Measurements from ENCODE around the gene MISP.
"Not testable (repeated sequence)": the region's sequence is repeated elsewhere in the genome, so short reads cannot be mapped to it uniquely, and the experiment has no call there.

The MISP gene

DNA sequence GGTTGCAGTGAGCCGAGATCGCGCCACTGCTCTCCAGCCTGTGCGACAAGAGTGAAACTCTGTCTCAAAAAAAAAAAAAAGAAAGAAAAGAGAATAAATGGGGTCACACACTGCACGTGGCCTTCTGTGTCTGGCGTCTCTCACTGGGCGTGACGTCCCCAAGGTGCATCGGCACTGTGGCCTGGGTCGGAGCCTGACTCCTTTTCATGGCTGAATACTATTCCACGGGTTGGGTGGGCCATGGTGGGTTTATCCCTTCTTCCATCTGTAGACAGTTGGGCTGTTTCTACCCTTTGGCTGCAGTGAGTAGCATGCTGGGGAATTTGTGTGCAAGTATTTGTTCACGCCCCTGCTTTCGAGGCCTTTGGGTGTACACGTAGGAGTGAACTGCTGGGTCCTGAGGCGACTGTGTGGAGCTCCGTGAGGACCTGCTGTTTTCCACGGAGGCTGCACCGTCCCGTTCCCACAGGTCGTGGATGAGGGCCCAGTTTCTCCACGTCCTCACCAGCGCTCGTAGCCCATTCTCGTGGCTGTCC is 8.3 kb upstream of the MISP start:
- H3K9ac ChIP-seq (ENCODE audit: low read length): no peak overlapping the region
- H3K27me3 ChIP-seq (ENCODE audit: control insufficient read depth, insufficient read depth, low read length): no peaks in the 10 kb centered on the region
- H3K4me3 ChIP-seq (ENCODE audit: low read length): no peak overlapping the region
- H3K9me3 ChIP-seq (ENCODE audit: control insufficient read depth, low read length): no peaks in the 10 kb centered on the region
- H3K4me1 ChIP-seq (ENCODE audit: control insufficient read depth, insufficient read depth, low read length): peaks cover 42% of the 10 kb centered on the region
- peaks cover 3% of the 10 kb centered on the region for H3K36me3 ChIP-seq (ENCODE audit: control insufficient read depth, insufficient read depth, low read length)

DNA sequence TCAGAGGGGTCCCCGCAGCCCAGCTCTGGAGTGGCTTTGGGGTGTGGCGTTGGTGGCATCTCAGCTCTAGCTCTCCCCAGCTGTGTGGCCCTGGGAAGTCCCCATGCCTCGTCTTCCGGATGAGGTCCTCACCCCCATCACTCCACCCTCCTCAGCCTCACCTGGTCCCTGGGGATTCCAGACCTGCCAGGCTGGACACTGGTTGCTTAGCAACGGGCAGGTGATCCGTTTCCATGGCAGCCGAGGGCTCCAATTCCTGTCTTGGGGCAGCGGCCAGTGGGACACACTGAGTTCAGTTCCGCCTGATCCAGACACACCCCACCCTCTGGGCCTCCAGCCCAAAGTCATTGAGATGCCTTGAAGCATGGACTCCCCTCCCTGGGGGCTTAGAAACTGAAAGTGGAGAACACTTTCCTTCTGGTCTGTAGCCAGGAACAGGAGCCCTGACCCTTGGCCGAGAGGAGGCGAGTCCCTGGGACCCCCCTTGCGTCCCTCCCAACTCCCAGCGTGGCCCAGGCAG is 7.7 kb upstream of the MISP start:
- Histone ChIP-seq H3K27me3 (ENCODE audit: control insufficient read depth, insufficient read depth, low read length) (no peaks in the 10 kb centered on the region), H3K36me3 (ENCODE audit: control insufficient read depth, insufficient read depth, low read length) (peaks cover 3% of the 10 kb centered on the region), H3K4me1 (ENCODE audit: control insufficient read depth, insufficient read depth, low read length) (peaks cover 41% of the 10 kb centered on the region), H3K9me3 (ENCODE audit: control insufficient read depth, low read length) (no peaks in the 10 kb centered on the region), H3K4me3 (ENCODE audit: low read length) (no peak overlapping the region), H3K9ac (ENCODE audit: low read length) (no peak overlapping the region)

GRCh38 chr19:745138-745537 is 5.8 kb upstream of the MISP start:
- not testable (repeated sequence) for H3K4me3 ChIP-seq (ENCODE audit: low read length); H3K27me3 ChIP-seq (ENCODE audit: control insufficient read depth, insufficient read depth, low read length); H3K36me3 ChIP-seq (ENCODE audit: control insufficient read depth, insufficient read depth, low read length); H3K9ac ChIP-seq (ENCODE audit: low read length); H3K9me3 ChIP-seq (ENCODE audit: control insufficient read depth, low read length)
- H3K4me1 ChIP-seq (ENCODE audit: control insufficient read depth, insufficient read depth, low read length): peaks cover 34% of the 10 kb centered on the region

GRCh38 chr19:746208-746819 is 4.6 kb upstream of the MISP start:
- no peaks in the 10 kb centered on the region for H3K36me3 ChIP-seq (ENCODE audit: control insufficient read depth, insufficient read depth, low read length)
- no peaks in the 10 kb centered on the region for H3K9me3 ChIP-seq (ENCODE audit: control insufficient read depth, low read length)
- no peak overlapping the region for H3K4me3 ChIP-seq (ENCODE audit: low read length)
- peaks cover 40% of the 10 kb centered on the region for H3K4me1 ChIP-seq (ENCODE audit: control insufficient read depth, insufficient read depth, low read length)
- H3K27me3 ChIP-seq (ENCODE audit: control insufficient read depth, insufficient read depth, low read length): no peaks in the 10 kb centered on the region
- no peak overlapping the region for H3K9ac ChIP-seq (ENCODE audit: low read length)

GRCh38 chr19:746956-747355 is 4.0 kb upstream of the MISP start:
- H3K9ac ChIP-seq (ENCODE audit: low read length): no peak overlapping the region
- H3K4me1 ChIP-seq (ENCODE audit: control insufficient read depth, insufficient read depth, low read length): peaks cover 42% of the 10 kb centered on the region
- H3K4me3 ChIP-seq (ENCODE audit: low read length): no peak overlapping the region
- no peaks in the 10 kb centered on the region for H3K9me3 ChIP-seq (ENCODE audit: control insufficient read depth, low read length)
- no peaks in the 10 kb centered on the region for H3K36me3 ChIP-seq (ENCODE audit: control insufficient read depth, insufficient read depth, low read length)
- H3K27me3 ChIP-seq (ENCODE audit: control insufficient read depth, insufficient read depth, low read length): no peaks in the 10 kb centered on the region

DNA sequence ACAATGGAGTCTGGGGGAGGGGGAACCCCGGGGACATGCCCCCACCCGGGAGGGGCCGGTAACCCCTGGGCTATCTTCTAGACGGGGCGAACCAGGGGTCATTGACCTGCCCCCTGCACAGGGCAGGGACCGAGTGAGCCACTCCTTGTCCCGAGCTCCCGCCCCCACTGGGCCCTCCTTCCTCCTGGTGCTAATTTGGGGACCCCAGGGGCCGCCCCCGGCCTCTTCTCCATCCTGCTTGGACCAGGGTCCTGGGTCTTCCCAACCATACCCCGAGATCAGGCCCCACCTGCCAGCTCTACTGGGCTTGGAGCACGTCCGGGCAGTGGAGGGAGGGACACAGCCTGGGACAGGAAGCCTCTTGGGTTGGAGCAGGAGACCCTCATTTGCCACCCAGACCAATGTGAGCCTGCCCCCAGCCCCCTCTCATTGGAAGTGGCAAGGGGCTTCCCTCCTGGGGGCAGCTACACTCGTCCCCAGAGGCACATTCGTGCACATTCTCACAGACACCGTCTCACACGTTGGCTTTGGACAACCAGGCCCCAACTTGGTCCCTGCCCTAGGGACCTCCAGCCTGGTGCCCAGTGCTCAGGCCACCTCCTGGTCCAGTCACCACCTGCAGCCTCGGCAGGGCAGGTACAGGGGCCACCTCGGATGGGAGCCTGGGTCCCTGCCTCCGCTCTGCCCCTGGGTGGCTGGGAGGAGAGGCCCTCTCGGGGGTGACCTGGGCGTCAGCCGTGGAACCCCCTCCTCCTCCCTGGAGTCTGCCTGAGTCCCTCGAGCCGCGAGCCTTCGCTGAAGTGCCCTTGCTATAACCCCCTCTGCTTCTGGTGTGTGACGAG is 3.3 kb upstream of the MISP start:
- Histone ChIP-seq H3K27me3 (ENCODE audit: control insufficient read depth, insufficient read depth, low read length) (no peaks in the 10 kb centered on the region), H3K36me3 (ENCODE audit: control insufficient read depth, insufficient read depth, low read length) (no peaks in the 10 kb centered on the region), H3K4me1 (ENCODE audit: control insufficient read depth, insufficient read depth, low read length) (peaks cover 44% of the 10 kb centered on the region), H3K9me3 (ENCODE audit: control insufficient read depth, low read length) (no peaks in the 10 kb centered on the region), H3K9ac (ENCODE audit: low read length) (peak overlapping the region; percentile 59), H3K4me3 (ENCODE audit: low read length) (no peak overlapping the region)

GRCh38 chr19:748274-748598 is 2.7 kb upstream of the MISP start:
- no peak overlapping the region for H3K4me3 ChIP-seq (ENCODE audit: low read length)
- H3K36me3 ChIP-seq (ENCODE audit: control insufficient read depth, insufficient read depth, low read length): no peaks in the 10 kb centered on the region
- H3K4me1 ChIP-seq (ENCODE audit: control insufficient read depth, insufficient read depth, low read length): peaks cover 44% of the 10 kb centered on the region
- H3K27me3 ChIP-seq (ENCODE audit: control insufficient read depth, insufficient read depth, low read length): no peaks in the 10 kb centered on the region
- peak overlapping the region; percentile 59 for H3K9ac ChIP-seq (ENCODE audit: low read length)
- H3K9me3 ChIP-seq (ENCODE audit: control insufficient read depth, low read length): no peaks in the 10 kb centered on the region

DNA sequence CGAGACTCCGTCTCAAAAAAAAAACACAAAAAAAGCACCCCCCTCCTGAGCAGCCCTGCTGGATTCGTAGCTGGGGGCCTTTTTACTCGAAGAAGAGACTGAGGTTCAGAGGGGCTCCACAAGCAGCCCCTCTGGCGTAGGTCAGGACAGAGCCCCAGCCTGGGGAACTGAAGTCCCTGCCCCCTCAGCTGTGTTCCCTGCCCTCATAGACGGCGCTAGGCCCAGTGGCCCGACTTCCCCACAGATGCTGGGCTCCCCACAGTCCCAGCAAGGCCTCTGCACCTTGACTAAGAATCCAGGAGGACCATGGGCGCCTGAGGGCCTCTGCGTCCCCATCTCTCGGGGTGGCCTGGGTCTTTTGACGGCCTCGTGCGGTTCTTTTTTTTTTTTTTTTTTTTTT is 1.1 kb upstream of the MISP start:
- no peaks in the 10 kb centered on the region for H3K9me3 ChIP-seq (ENCODE audit: control insufficient read depth, low read length)
- H3K27me3 ChIP-seq (ENCODE audit: control insufficient read depth, insufficient read depth, low read length): no peaks in the 10 kb centered on the region
- H3K9ac ChIP-seq (ENCODE audit: low read length): no peak overlapping the region
- no peak overlapping the region for H3K4me3 ChIP-seq (ENCODE audit: low read length)
- peaks cover 4% of the 10 kb centered on the region for H3K36me3 ChIP-seq (ENCODE audit: control insufficient read depth, insufficient read depth, low read length)
- H3K4me1 ChIP-seq (ENCODE audit: control insufficient read depth, insufficient read depth, low read length): peaks cover 47% of the 10 kb centered on the region

DNA sequence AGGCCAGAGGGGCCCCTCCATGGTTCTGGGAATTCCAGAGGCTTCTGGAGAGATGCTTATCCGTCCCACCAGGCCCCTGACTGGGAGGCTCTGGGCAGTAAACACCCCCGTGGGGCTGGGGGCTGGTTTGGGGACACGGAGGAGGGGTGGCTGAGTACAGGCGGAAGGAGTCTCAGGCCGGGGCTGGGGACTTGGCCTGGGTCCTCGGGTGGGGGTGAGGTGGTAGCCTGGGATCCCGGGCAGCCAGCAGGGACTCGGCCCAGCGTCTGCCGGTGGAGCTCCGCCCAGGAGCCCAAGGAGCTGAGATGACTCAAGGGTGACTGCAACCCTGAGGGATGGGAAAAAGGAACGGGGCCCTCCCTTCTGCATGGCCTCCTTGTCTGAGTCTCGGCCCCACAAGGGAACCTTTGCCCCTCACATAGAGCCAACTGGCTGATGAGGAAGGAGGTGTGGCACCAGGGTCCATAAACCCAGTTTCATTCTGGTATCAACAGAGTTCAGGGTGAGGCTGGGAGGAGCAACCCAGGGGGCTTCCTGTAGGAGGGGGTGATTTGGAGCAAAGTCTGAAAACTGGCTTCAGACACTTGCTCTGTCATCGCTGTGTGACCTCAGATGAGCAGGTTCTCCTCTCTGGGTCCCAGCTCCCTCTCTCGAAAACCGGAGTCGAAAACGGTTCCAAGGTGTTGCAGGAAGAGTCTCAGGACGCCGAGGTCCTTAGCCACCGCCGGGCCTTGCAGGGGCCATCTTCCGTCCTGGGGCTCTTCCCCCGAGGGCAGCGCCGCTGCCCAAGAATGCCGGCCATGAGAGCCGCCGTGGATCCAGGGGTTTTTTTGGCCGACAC is 809 bp downstream of the MISP start:
- H3K36me3 ChIP-seq (ENCODE audit: control insufficient read depth, insufficient read depth, low read length): peaks cover 7% of the 10 kb centered on the region
- peak overlapping the region; percentile 42 for H3K4me3 ChIP-seq (ENCODE audit: low read length)
- H3K27me3 ChIP-seq (ENCODE audit: control insufficient read depth, insufficient read depth, low read length): no peaks in the 10 kb centered on the region
- H3K9ac ChIP-seq (ENCODE audit: low read length): peak overlapping the region; percentile 87
- no peaks in the 10 kb centered on the region for H3K9me3 ChIP-seq (ENCODE audit: control insufficient read depth, low read length)
- H3K4me1 ChIP-seq (ENCODE audit: control insufficient read depth, insufficient read depth, low read length): peaks cover 55% of the 10 kb centered on the region

DNA sequence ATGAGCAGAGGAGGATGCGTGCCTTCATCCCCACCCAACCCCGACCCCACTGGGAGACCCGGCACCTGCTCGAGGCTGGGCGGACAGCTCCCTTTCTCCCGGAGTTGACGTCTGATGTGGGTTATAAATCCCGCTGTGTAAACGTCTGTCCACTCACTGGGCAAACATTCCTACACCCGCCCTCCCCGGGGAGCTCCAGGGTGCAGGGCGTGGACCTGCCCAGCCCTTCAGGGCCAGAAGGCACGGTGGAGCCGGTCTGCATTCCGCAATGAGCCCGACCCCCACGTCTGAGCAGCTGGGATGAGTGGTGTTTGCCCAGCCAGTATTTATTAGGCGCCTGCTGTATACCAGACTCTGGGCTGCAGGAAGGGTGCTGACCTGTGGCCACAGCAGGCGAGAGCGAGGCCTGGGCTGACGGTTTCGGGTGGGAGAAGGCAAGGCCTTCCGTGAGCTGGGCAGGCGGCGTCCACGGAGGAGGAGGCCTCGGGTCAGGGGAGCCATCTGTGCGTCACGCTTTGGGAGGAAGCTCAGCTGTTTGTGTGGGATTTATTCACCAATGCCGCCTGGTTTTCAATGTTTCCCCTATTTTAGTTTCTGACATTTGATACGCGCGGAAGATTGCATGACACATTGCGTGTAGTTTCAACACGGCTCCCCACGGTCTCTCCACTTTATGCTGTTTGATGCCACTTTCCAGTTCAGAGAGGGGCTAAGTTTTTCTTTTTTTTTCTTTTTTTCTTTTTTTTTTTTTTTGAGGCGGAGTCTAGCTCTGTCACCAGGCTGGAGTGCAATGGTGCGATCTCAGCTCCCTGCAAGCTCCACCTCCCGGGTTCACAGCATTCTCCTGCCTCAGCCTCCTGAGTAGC is 2.0 kb downstream of the MISP start:
- peaks cover 49% of the 10 kb centered on the region for H3K4me1 ChIP-seq (ENCODE audit: control insufficient read depth, insufficient read depth, low read length)
- no peaks in the 10 kb centered on the region for H3K27me3 ChIP-seq (ENCODE audit: control insufficient read depth, insufficient read depth, low read length)
- H3K9ac ChIP-seq (ENCODE audit: low read length): peak overlapping the region; percentile 25
- peak overlapping the region; percentile 6 for H3K4me3 ChIP-seq (ENCODE audit: low read length)
- peaks cover 7% of the 10 kb centered on the region for H3K36me3 ChIP-seq (ENCODE audit: control insufficient read depth, insufficient read depth, low read length)
- no peaks in the 10 kb centered on the region for H3K9me3 ChIP-seq (ENCODE audit: control insufficient read depth, low read length)

GRCh38 chr19:754530-754929 is 3.6 kb downstream of the MISP start:
- Histone ChIP-seq H3K9ac (ENCODE audit: low read length) (no peak overlapping the region), H3K27me3 (ENCODE audit: control insufficient read depth, insufficient read depth, low read length) (no peaks in the 10 kb centered on the region), H3K36me3 (ENCODE audit: control insufficient read depth, insufficient read depth, low read length) (peaks cover 7% of the 10 kb centered on the region), H3K4me3 (ENCODE audit: low read length) (no peak overlapping the region), H3K9me3 (ENCODE audit: control insufficient read depth, low read length) (no peaks in the 10 kb centered on the region), H3K4me1 (ENCODE audit: control insufficient read depth, insufficient read depth, low read length) (peaks cover 42% of the 10 kb centered on the region)
